HG03025 (cell line): Measurements from ENCODE around the gene PWWP2B.

Source experiments
- ATAC-seq: cut with Tn5 transposase; IDR thresholded peaks from one replicate; pipeline ENCODE4 v1.9.1; 2021; ENCODE audit warnings: mild to moderate bottlenecking, moderate library complexity; ENCODE audit not compliant: unreplicated experiment, low FRiP score

Gene PWWP2B

DNA sequence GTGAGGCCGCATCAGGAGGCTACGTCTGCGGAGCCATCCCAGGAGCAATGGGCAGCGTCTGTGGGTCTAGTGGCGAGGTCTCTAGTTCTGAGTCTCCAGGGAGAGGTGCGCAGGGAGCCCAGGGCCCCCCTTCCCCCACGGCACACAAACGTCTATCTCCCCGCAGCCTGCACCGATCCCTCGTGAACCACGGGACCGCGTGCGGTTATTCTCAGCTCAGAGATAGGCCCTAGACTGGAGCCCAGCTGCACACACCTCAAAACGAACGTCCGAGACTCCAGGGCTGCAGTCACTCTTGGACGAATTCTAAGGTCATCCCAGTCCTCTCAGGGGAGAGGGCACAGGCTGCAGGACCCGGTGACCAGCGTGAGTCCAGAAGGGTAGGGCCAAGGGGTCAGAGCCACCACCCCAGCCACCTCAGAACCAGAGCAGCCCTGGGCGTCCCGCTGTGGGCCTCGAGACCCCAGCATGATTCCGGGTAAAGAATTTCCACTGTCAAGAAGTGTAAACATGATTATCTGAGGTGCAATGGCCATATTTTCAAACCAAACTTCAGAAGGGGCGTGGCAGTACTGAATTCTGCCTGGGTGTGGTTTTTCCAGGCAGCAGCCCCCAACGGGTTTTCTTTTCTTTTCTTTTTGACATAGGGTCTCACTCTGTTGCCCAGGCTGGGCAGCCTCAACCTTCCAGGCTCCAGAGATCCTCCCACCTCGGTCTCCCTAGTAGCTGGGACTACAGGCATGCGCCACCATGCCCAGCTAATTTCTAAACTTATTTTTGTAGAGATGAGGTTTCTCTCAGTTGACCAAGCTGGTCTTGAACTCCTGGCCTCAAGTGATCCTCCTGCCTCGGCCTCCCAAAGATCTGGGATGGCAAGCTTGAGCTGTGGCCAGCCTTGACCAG, 57.5 kb downstream of the PWWP2B start:
- no peak for ATAC-seq

DNA sequence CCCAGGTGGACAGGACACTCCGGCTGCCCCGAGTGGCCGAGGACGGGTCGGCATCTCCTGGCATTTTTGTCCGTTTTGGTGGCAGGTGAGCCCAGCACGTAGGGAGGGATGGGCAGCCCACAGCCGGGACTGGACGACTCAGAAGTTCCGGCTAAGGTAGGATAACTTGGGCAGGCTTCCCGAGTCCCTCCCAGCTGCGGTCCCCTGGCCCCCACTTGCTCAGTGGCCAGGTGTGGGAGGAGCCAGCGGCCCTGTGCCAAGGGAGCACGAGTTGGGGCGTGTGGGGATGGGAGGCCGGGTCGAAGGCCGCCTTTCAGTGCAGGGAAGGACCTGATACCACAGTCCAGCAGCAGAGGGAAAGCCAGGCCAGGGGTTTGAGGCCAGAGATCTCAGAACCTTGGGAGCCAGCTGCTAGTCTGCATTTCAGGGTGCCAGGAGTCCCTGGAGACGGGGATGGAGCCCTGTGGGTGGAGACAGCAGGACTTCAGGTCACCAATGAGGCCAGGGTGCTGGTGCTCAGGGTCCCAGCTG, 58.5 kb downstream of the PWWP2B start:
- ATAC-seq = no peak

- no peak for ATAC-seq
These were observed 59.2 kb downstream of the PWWP2B start for GRCh38 chr10:132455986-132456847.

- no peak for ATAC-seq
These were observed 59.9 kb downstream of the PWWP2B start for GRCh38 chr10:132456881-132457280.

GRCh38 chr10:132457328-132458070, 60.5 kb downstream of the PWWP2B start:
- ATAC-seq = no peak

DNA sequence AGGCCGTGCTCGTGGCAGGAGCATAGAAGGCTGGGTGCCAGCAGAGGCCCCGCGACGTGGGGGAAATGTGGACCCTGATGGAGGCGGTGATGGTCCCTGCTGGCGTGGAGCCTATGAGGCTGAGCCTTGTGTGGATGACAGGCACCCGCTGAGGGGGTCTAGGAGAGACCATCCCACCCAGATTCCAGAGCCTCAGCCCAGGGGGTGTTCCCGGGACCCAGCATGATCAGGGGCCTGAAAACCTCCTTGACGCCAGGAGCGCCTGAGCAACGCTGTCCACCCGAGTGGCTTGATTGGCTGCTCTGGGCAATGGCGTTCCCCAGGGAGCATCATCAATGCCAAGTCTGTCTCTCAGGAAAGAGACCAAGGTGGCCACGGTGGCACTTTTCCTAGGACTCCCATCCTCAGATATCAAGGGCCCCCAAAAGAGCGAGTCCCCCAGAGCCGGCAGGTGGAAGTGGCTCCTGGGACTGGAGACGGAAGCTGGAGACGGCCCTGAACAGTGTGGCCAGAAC, 61.1 kb downstream of the PWWP2B start:
- ATAC-seq = no peak

DNA sequence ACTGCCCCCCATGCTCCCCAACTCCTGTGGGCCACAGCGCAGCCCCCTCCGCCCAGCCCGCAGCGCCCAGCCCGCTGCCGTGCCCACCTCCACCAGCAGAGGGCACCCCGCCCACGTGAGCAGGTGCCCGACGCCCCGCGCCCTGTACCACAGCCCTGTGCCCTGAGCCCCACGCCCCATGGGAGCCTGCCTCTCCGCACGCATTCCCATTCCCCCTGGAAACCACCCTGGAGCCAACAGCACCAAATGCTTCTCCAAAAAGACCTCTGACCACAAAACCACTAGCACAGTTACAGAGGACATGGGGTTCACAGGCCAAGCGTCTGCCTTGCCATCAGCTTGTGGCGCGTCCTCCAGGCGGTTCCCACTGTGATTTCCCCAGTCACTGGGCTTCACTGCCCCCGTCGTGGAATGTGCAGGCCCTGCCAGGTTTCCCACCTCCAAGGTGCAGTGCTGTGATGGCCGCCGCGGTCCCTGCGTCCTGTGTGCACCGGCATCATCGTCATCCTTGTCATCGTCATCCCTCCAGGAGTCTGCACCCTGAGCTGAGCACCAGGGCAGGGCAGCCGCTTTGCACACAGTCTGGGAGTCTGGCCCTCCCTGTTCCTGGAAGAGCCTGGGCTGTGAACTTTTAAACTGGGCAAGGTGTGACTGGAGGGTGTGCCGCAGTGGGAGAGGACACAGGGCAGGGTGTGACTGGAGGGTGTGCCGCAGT, 61.7 kb downstream of the PWWP2B start:
- no peak for ATAC-seq

GRCh38 chr10:132459301-132460003, 62.5 kb downstream of the PWWP2B start:
- ATAC-seq = no peak

- ATAC-seq = no peak
These were observed 63.1 kb downstream of the PWWP2B start for GRCh38 chr10:132460071-132460470.

- ATAC-seq = no peak
These were observed 63.7 kb downstream of the PWWP2B start for GRCh38 chr10:132460691-132461090.

DNA sequence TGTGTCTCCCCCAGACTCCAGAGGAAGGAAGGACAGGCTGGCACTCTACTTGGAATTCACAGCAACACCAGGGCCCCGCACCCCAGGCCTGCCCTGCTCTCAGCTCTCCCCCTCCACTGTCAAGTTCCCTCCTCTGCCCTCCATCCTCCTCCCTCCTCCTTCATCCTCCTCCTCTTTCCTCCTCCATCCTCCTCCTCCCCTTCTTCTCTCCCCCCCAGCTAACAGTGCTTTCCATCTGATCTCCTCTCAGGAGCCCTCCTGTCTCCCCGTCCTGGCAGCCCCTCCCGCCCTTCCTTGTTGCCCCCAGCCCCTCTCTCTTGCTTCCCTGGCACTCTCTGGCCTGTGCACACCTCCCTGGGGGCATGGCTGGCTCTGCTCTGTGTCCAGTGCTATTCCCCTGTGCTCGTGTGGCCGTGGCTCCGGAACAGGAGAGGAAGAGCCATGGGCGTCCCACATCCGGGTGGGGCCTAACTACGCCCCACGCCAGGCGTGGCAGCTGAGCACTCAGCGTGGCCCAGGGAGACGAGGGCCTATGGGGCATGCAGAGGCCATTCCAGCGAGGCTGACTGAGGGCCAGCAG, 64.2 kb downstream of the PWWP2B start:
- ATAC-seq = no peak

DNA sequence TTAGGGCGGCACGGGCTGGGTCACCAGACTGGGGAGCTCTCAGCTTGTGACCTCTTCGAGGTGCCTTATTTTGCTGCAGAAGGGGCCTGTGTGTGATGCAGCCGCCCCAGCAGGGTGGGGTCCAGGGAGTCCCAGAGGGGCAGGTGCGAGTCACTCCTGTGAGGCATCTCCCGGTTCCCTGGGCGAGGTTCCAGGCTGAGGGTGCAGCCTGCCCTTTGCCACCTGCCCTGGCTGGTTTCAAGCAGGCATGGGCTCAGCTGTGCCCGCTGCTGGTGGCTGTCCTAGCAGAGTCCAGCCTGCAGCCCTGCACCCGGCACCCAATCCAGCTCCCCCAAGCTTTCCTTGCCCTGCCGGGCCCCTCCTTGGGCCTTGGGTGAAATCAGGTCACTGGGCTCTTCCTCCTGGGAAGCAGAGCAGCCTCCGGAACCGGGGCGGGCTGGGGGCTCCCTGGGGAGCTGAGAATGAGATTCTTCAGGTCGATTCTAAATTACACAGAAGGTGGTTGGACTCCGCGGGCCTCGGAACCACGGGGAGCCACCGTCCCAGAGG, 64.8 kb downstream of the PWWP2B start:
- ATAC-seq = no peak

- no peak for ATAC-seq
These were observed 65.7 kb downstream of the PWWP2B start for GRCh38 chr10:132462463-132463332.

- ATAC-seq = no peak
These were observed 66.6 kb downstream of the PWWP2B start for GRCh38 chr10:132463333-132464255.

- ATAC-seq = no peak
These were observed 67.5 kb downstream of the PWWP2B start for GRCh38 chr10:132464256-132465192.
